GM18858 (cell line): ENCODE measurements around the gene CSMD2.

Experiments used
- ATAC-seq: cut with Tn5 transposase; IDR thresholded peaks from one replicate; pipeline ENCODE4 v1.9.1; 2021; ENCODE audit not compliant: unreplicated experiment

Gene CSMD2

DNA sequence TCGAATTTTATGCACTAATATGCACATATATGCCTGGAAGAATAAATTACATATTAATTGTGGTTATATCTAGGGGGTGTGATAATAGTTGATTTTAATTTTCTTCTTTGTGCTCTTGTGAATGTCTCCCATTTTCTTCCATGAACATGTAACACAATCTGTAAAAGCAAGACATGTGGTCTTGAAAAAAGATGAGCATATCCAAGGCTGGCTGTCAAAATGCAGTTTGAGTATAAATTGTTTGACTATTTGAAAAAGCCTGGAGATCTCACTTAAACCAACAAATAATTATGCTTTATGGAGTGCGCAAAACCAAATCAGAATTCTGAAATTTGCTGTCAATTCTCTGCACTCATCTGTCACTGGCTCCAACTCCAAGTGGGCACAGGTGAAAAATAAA lies 157.3 kb downstream of the CSMD2 start:
- ATAC-seq, result no peak

DNA sequence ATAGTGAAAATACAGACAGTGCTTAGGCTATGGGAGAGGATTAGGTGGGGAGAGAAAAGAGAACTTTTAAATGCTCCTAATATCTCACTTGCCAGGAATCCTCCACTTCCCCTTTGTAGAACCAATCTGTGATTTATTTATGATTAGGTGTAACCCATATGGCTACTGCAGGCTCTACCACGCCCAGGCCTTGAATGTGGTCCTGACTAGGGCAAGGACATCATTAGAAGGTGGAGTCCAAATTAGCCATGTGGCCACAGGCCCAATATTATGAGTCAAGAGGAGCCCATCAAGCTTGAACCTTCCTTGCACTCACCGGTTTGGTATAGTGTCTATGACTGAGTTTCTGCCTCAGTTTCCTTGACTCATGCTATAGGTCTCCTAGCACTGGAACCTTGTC lies 159.7 kb downstream of the CSMD2 start:
- ATAC-seq, result no peak

DNA sequence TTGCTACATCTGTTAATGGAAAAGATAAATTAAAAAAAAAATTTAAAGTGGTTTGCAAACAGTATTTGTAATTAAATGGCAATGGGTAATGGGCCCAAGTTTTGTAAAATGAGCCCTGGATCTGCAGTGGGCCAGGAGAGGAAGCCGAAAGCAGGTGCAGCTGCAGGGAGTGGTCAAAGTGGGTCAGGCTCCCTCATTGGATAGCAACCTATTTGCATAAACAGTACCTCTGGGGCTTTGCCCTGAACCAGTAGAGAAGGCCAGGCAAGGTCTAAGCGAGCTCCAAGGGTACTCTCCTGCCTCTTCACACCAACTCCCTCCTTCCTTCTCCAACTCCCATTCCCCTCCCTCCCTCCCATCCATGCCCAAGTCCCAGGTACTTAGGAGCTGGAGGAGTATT lies 162.2 kb downstream of the CSMD2 start:
- ATAC-seq, result no peak

DNA sequence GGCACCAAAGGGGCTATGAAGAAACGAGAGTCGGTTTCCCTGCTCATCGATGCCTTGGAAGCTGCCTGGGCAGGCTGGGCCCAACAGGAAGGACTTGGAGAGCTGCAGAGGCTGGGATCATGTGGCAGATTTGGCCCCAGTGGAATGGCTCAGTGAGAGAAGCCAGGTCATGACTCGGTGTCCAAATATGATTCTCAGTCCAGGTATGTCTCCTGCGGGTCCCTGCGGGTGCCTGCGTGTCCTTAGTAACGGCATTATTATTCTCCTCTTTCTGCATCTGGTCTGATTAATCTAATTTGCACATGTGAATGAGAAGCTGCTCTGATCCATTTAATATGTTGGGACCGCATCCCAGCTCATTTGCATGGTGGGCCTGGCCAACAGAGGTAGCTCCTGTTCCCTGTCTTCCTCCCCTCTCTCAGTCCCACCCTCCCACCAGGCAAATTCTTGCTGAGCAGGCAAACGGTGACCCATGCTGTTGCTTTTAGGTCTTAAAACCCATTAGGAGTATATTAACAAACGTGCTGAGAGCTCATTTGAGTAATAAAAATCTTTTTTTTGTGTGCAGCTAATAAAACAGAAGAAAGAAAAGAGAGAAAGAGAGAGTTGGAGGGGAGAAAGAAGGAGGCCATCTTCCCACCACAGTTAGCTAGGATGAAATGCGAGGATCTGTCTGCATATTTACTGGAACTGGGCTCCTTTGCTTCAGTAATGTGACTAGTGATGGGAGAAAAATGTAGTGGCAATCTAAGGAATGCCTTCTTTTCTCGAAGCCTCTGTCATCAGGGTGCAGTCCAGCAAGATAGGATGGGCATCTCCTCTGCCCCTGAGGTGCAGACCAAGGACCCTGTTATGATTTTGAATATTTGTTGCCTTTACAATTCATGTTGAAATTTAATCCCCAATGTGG lies 167.6 kb downstream of the CSMD2 start:
- no peak for ATAC-seq

DNA sequence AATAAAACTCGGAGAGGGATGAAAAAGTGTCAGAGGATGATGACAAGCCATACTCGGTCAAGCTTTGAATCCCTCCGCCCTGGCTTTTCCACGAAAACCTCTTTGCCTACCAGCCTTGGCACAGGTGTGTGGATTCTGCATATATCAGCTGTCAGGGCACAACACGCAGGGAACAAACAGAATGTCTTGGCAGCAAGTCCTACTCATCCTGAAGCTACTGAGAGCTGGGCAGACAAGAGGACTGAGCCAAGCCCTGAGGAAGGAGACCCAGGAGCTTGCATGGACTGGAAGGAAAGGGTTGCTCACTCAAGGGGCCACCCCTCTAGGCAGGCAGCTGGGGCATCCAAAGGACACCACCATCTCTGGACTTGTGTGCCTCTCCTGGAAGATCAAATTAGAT lies 168.7 kb downstream of the CSMD2 start:
- no peak for ATAC-seq

DNA sequence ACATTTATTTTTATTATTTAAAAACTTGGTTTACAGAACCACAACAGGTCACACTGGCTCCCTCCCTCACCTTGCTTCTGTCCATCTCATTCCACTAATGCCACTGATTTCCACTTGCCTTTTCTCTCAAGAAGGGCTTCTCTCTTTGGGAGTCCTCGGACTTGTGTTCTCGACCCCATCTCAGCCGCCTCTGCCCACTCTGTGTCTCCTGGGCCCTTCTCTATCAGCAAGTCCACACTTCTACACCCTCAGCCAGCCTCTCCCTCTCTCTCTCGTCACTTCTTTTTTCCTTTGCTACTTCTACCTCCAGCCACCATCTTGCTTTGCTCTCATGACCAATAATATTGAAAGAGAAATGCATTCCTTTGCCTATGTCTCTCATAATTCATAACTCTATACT lies 171.7 kb downstream of the CSMD2 start:
- no peak for ATAC-seq

DNA sequence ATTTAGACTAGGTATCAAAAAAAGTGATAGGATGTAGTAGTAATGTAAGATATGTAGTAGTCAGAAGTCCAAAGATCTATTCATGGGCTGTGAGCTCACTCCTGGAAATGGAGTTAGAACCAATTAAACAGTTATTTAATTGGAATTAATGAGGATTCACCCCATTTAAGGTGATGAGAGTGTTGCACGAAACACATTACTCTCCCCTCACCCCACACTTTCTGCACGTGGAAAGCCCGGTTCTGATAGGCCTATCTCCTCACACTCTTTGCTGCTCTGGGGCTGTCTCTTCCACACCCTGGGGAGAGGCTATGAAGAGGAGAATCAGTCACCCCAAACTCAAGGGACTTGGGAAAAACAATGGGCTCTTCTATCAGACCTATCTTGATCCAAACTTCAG lies 174.7 kb downstream of the CSMD2 start:
- ATAC-seq, result no peak

DNA sequence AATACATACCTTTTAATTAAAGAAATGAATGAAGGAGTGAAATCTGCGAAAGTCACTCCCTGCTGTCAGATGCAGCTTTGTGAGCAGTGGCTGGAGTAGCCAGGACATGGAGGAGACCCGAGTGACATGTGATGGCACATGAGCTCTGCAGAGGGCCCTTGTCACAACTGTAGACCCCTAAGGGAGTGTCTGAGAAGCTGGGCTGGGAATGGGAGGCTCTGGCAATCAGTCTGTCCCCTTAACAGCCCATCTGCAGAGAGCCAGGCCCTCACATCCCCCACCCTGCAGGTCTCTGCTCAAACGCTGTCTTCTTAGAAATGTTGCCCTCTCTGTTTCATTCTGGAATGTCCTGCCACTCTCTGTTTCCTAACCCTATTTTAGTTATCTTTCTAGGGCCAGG lies 176.9 kb downstream of the CSMD2 start:
- ATAC-seq, result no peak

DNA sequence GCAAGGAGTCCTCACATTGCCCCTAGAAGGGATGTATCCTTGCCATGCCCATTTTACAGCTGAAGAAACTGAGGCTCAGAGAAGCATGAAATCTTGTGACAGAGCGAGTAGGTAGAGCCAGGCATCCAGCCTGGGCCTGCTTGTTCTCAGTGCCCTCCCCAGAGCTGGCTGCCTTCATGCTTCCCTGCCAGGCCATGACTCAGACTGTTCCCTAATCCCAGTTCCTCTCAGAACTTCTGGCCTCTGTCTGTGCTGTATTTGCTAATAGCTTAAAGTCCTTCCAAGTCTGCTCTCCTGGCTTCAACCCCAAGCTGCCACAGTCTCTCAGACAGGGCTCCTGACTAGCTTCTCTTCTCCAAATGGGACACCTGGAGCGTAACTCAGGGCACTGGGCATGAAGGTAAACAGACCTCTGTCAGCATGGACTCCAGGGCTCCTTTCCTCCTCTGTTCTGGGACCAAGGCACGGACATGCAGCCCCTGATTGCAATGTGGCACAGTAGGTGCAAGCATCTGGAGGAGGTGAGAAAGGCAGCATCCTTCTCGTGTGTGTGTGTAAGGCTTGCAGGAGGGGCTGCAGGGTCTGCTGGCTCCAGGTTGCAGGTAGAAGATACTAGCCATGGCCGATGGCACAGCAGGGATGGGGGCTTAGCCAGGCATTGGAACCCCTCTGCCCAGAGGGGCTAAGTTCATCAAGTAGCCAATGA lies 178.5 kb downstream of the CSMD2 start:
- no peak for ATAC-seq

DNA sequence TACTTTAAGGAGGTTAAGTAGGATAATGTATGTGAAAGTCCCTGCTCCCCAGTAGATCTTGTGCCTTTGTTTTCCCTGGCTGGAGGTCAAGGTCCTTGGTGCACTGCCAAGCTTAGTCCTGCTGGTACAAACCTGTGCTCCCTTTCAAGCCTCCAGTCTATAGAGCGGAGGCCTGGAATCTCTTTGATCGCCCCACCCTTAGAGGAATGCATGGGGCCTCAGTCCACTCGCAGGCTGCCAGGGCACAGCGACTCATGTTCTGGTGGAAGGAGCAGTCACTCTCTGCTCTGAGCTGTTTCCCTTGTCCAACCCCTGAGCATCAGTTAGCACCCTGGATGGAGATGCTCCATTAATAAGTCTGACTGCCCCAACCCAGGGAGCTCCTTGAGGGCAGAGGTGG lies 179.4 kb downstream of the CSMD2 start:
- ATAC-seq, result no peak

DNA sequence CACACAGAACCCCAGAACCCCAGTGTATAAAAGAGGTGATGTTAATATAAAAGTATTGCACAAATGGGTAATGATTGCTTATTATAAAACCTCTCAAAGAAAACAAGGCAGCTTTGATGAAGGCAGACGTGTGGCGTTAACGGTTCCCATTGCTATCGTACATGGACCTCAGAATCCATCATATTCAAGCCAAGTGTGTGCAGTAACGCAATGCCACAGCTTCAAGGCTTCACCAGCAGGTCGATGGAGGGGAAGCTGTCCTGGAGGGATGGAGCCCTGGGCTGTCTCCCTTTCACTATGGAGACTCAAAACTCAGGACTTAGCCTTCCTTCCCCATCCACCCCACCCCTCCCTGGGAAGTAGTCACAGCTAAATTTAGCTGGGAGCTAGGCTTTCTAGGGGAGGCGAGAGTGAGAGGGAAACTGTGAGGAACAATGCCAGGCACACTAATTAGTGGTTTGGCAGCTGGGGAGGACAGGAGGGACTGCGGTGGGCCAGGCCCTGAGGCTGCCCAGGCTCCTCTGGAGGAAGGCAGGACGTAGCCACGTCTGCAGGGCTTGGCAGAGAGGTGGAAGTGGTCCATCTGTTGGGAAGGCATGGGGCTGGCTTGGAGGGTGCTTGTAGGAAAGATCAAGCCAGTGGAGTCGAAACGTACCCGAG lies 180.0 kb downstream of the CSMD2 start:
- ATAC-seq, result no peak

DNA sequence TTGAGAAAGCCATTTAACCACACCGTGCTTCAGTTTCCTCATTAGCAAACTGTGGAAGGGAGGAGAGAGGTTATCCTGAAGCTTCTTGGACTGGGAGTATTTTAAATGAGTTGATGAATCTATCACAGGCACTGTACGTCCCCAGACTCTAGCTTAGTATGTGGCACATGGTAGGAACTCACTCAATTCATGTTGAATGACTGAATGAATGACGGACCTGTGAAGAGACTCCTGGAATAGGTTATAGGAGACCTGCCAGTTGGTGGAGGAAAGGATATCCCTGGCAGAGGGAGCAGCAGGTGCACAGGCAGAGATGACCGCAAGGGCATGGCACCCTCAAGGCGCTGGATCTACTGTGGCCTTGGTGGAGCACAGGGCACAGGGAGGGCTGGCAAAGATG lies 182.6 kb downstream of the CSMD2 start:
- no peak for ATAC-seq

DNA sequence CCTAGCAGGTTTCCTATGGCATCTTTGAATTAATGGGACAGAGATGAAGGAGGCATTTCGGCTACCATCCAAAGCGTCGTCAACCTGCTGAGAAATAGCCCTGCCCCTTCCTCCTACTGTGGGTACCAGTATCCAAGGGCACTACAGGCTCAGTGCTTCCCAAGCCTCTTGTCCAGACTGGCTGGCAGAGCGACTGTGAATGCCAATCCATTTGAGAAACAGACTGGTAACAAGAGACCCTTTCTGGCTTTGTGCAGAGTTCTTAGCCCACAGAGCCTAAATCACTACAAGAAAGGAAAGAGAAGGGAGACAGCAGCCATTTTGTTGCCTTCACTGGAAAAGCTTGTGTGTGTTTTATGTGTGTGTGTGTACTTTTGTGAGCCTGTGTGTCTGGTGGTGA lies 185.7 kb downstream of the CSMD2 start:
- no peak for ATAC-seq

DNA sequence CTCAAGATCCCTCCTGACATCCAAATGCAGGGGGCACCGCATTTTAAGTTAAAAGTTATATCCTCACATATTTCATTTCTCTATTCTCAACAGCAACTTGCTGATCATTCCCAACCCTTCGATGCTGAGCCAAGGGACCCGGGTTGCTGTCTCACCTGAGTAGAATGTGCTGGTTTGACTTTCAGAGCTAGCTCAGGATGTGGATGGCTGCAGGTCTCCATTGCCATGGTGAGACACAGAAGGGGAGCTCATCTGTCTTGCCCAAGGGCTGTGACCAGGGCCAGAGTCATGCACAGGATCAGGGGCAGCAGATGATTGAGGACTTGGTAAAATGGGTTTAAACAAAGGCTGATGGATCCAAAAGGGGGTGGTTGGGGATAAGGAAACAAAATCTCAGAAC lies 189.1 kb downstream of the CSMD2 start:
- ATAC-seq, result no peak

DNA sequence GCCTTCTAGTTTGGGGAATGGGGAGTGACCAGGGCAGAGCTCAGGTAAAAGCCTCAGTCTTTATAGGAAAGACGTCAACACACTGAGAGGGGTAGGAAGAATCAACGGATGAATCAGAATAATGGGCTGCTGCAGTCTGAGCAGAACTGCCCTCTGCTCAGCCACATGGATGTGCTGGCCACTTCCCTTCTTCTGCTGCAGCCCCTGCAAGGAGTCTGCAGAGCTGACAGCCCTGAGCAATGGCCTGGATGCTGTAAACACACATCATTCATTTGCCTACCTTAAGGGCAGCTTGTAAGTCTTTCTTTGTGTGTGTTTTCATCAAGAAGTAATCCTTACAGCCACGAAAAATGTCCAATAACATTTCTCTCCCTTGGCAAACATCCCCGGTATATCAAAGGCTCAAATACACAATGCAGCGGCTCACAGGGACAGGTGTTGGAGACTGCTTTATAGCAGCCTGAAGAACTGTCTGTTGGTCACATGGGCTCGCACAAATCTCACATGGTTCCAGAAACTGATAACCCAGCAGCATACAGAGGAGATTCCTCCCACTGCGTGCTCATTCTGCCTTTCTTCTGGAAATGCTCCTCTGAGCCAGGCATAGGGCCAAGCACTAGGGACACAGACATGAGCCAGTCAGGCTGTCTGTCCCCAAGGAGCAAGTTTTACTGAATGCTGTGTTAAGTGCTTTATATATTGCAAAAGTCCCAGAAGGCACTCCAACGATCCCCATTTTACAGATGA lies 191.1 kb downstream of the CSMD2 start:
- ATAC-seq, result no peak

DNA sequence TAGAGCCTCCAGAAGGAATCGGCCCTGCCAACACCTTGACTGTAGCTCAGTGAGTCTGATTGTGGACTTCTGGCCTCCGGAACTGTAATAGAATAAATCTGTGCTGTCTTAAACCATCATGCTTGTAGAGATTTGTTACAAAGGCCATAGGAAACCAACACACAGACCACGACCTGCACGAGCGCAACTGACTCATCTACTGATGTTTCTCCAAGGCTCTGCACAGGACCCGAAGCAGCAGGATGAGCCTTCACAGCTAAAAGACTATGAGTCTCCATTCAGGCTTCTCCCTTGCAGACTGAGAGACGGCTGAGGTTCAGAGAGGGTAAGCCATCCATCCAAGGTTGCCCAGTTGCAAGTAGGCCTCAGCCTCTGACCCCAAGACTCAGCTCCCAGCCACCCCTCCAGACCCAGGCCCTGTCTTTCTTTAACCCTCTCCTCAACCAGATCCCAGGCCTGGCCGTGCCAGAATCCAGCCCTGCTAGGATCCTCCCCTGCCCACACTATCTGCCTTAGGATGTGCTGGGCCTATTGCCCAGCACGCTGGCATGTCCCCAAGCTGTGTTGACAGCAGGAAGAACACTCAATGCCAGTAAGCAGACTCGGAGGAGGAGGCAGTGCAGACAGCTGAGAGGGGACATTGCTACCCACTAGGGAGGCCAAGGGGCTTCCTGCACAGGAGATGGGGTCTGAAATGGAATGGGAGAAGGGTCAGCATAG lies 192.2 kb downstream of the CSMD2 start:
- ATAC-seq, result no peak

DNA sequence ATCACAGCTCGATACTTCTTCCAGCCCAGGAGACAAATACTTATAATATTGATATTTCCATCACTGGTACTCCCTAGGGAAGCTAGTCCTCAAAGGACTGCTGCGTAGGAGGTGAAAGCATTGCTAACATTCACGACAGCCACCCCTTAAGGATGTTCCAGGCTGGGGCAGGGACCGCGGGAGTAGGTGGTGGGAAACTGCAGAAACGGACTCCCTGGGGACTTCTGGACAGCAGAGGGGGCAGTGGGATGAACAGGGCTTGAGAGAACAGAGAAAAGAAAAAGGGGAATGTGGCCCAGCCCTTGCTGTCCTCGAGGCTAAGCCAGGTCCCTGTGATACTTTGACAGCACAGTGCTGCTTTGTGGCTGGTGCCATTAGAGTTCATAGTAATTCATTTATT lies 193.1 kb downstream of the CSMD2 start:
- no peak for ATAC-seq

DNA sequence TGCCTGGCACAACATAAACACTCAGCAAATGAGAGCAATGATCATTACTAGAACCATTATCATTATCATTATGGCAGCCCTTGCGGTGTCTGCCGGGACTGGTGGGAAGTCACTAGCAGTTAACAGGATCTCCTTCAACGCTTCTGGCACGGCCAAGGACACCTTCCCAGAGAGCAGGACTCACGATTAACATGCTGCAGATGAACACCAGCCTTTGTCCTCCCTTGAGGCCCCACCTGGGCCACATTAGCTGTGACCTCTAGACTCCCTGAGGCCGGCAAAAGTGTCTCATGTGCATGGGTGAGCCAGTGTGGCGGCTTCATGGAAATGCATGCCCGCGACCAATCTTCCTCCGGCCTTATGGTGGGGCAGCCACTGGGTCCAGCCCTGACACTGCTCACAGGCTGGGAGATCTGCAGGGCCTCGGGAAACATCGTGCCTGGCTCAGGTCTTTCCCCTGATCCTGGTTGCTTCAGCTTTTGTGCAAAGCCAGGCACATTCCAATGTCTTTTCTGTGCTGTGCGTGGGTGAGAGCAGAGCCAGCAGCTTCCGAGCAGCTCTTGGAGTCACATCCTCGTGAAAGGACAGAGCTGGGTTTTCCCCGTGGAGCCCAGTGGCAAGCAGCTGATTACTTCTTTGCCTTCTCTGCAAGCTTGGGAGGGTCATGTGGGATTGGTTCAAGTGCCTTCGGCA lies 193.9 kb downstream of the CSMD2 start:
- ATAC-seq, result no peak

DNA sequence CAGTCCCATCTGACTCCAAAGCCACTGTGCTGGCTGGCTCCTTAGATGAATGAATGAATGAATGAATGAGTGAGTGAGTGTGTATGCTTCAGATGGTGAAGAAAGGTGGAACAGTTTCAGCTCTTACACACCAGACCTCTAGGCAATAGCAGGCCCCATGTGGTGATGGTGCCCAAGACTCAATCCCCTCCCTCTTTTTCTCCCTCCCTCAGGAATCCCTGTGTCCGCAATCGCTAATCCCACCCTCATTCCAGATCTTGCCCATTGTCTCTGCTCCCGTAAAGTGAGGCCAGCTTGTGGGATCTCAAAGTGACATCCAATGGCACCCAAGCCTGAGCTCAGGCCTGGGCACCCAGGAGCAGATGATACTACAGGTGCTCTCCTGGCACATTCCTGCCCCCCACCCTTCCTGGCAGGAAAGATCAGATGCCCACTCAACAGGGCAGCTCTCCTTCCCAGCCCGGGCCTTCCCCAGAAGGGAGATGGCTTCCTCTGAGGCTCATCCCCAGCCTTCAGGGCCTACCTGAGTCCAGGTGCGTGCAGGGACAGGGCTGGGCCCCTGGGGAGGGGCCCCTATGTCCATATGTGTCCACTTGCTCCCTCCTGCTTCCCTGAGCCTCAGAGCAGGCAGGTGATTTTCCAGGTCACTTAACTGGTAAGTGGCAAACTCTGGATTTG lies 194.7 kb downstream of the CSMD2 start:
- ATAC-seq, result no peak
